Measurements from ENCODE around the gene JARID2. TPM values are rescaled to one million over a fixed set of nuclear protein-coding genes. Genes with fewer than 3 reads are reported as not detected.
"Not testable (repeated sequence)": the region's sequence is repeated elsewhere in the genome, so short reads cannot be mapped to it uniquely, and the experiment has no call there.

The JARID2 gene
- total RNA-seq, 1 donor from 2014 or later, result 38.9 TPM

DNA sequence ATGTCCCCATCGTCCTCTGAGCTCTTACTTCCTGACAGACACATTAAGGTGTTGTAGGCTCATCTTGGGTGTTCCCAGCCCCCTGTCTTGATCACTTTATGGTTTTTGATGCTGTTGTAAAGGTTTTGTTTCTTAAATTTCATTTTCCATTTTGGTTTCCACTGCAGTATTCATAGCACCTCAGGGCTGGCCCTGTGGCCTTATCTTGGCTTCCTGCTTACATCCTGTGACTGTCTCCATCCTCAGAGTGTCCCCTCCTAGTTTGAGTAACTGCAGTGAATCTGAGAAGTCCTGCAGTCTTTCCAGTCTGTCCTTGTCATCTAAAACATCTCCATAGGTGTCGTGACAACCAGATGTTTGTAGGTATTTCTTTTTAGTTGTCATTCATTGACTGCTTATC, 50.9 kb downstream of the JARID2 start:
- no peak overlapping the region for H3K4me3 ChIP-seq
- TF ChIP-seq EZH2phosphoT487 (IDR thresholded peaks at IDR 0.05) (no peak), EZH2 (IDR thresholded peaks at IDR 0.05) (no peak)
- TF ChIP-seq, protein P1, sequence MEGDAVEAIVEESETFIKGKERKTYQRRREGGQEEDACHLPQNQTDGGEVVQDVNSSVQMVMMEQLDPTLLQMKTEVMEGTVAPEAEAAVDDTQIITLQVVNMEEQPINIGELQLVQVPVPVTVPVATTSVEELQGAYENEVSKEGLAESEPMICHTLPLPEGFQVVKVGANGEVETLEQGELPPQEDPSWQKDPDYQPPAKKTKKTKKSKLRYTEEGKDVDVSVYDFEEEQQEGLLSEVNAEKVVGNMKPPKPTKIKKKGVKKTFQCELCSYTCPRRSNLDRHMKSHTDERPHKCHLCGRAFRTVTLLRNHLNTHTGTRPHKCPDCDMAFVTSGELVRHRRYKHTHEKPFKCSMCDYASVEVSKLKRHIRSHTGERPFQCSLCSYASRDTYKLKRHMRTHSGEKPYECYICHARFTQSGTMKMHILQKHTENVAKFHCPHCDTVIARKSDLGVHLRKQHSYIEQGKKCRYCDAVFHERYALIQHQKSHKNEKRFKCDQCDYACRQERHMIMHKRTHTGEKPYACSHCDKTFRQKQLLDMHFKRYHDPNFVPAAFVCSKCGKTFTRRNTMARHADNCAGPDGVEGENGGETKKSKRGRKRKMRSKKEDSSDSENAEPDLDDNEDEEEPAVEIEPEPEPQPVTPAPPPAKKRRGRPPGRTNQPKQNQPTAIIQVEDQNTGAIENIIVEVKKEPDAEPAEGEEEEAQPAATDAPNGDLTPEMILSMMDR (IDR thresholded peaks at IDR 0.05), result no peak
- H2AFZ ChIP-seq (replicated peaks), result no peak overlapping the region
- Mint-ChIP-seq H3K27ac (no peak overlapping the region), H3K36me3 (peaks cover 20% of the 10 kb centered on the region), H3K4me1 (peaks cover 38% of the 10 kb centered on the region), H3K27me3 (ENCODE audit: insufficient read depth, low read depth) (no peaks in the 10 kb centered on the region), H3K9me3 (peaks cover 7% of the 10 kb centered on the region), H3K4me3 (no peak overlapping the region)
- no peak overlapping the region for H3K9ac ChIP-seq
- no peaks in the 10 kb centered on the region for H3F3A ChIP-seq (ENCODE audit: low read depth)
- H4K20me1 ChIP-seq (ENCODE audit: low read depth), result peaks cover 82% of the 10 kb centered on the region
- H3K27ac ChIP-seq, result no peak overlapping the region
- peaks cover 15% of the 10 kb centered on the region for H3K4me1 ChIP-seq
- H3K9me3 ChIP-seq (ENCODE audit: low read depth), result no peaks in the 10 kb centered on the region
- H3K27me3 ChIP-seq, result no peaks in the 10 kb centered on the region
- H3K79me2 ChIP-seq (ENCODE audit: low read depth), result peaks cover 100% of the 10 kb centered on the region
- no peak overlapping the region for H3K4me2 ChIP-seq
- no peaks in the 10 kb centered on the region for H3K36me3 ChIP-seq
- DNase-seq (ENCODE audit: low spot score), result no peak

DNA sequence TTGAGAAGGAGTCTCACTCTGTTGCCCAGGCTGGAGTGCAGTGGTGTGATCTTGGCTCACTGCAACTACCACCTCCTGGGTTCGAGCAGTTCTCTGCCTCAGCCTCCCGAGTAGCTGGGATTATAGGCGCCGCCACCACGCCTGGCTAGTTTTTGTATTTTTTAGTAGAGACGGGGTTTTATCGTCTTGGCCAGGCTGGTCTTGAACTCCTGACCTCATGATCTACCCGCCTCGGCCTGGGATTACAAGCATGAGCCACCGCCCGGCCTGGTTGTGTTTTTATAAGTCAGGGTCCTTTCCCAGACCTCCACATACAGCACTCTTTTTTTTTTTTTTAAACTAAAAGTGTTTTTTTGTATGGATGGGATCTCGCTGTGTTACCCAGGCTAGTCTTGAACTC, 51.3 kb downstream of the JARID2 start:
- H3K36me3 Mint-ChIP-seq, result peaks cover 20% of the 10 kb centered on the region
- not testable (repeated sequence) for H3K9me3 Mint-ChIP-seq; H3K9me3 ChIP-seq (ENCODE audit: low read depth); H3K36me3 ChIP-seq; H3K4me3 Mint-ChIP-seq; H3K27me3 Mint-ChIP-seq (ENCODE audit: insufficient read depth, low read depth); H2AFZ ChIP-seq (replicated peaks); H3K27ac ChIP-seq; H3K4me3 ChIP-seq; H3K27ac Mint-ChIP-seq; H3F3A ChIP-seq (ENCODE audit: low read depth); H3K4me2 ChIP-seq; DNase-seq (ENCODE audit: low spot score); H3K27me3 ChIP-seq; H3K9ac ChIP-seq
- H3K79me2 ChIP-seq (ENCODE audit: low read depth), result peaks cover 100% of the 10 kb centered on the region
- H3K4me1 ChIP-seq, result peaks cover 14% of the 10 kb centered on the region
- H4K20me1 ChIP-seq (ENCODE audit: low read depth), result peaks cover 82% of the 10 kb centered on the region
- H3K4me1 Mint-ChIP-seq, result peaks cover 38% of the 10 kb centered on the region

DNA sequence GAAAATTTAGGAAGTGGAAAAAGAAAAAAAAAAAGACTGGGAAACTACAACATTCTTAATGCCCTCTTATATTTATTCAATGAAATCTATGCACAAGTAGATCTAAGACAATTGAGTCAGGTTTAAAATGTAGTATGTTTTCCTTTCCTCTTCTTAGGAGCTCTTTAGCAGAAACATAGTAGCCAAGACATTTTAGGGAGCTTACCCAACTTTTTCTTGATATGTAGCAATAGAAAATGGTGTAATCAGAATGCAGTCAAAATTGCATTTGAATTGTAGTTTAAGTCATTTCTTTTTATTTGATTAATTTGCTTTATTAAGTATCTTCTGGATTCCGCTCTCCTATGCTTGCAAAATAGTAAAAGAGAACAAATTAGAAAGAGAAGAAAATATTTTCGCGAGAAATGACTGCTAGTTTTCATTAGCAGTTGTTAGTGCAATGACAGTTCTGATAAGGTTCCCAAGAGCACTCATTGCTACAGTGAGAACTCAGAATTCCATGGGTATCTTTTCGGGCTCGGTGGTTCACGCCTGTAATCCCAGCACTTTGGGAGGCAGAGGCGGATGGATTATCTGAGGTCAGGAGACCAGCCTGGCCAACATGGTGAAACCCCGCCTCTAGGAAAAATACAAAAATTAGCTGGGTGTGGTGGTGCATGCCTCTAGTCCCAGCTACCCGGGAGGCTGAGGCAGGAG, 52.2 kb downstream of the JARID2 start:
- no peak for DNase-seq (ENCODE audit: low spot score)
- peaks cover 14% of the 10 kb centered on the region for H3K36me3 Mint-ChIP-seq
- peaks cover 33% of the 10 kb centered on the region for H3K4me1 Mint-ChIP-seq
- peaks cover 82% of the 10 kb centered on the region for H4K20me1 ChIP-seq (ENCODE audit: low read depth)
- no peaks in the 10 kb centered on the region for H3K9me3 ChIP-seq (ENCODE audit: low read depth)
- H3K27ac Mint-ChIP-seq, result no peak overlapping the region
- H3K27ac ChIP-seq, result no peak overlapping the region
- no peak overlapping the region for H3K9ac ChIP-seq
- TF ChIP-seq EZH2 (IDR thresholded peaks at IDR 0.05), result no peak
- TF ChIP-seq EZH2phosphoT487 (IDR thresholded peaks at IDR 0.05), result no peak
- TF ChIP-seq, protein P1 (IDR thresholded peaks at IDR 0.05), result no peak
- H3K9me3 Mint-ChIP-seq, result peaks cover 7% of the 10 kb centered on the region
- H2AFZ ChIP-seq (replicated peaks), result no peak overlapping the region
- no peak overlapping the region for H3K4me3 ChIP-seq
- no peak overlapping the region for H3K4me2 ChIP-seq
- no peak overlapping the region for H3K4me3 Mint-ChIP-seq
- no peaks in the 10 kb centered on the region for H3K27me3 ChIP-seq
- H3K27me3 Mint-ChIP-seq (ENCODE audit: insufficient read depth, low read depth), result no peaks in the 10 kb centered on the region
- H3K79me2 ChIP-seq (ENCODE audit: low read depth), result peaks cover 100% of the 10 kb centered on the region
- H3K36me3 ChIP-seq, result no peaks in the 10 kb centered on the region
- peaks cover 16% of the 10 kb centered on the region for H3K4me1 ChIP-seq
- peaks cover 10% of the 10 kb centered on the region for H3F3A ChIP-seq (ENCODE audit: low read depth)

DNA sequence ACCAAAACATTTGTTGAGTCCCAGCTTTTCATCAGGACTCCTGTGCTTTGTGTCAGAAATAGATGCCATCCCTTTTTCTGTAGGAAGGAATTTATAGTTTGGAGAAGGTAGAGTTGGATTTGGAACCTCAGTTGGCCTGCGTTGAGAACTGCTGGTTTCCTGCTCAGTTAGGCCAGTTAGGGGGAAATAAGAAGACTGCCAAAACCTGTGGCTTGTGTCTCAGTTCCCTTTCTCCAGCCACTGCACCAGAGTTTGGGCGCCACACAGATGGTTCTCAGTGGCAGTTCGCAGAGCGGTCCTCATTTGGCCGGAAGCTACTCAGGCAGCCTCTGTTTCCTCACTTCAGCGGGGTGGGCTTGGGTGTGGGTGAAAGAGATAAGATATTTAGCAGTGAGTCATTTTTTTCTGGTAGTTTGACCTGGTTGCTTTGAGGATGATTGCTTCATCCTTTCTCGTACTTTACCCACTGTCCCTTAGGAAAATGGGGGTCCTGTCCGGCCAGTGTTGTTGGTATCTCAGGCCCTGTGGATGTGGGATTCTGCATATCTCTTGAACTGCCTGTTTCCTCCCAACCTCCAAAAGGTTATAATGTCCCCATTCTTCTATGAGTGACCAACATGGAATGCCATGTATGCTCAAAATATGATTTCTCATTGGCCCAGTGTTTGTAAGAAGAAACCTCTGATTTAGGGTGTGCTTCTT, 53.7 kb downstream of the JARID2 start:
- H4K20me1 ChIP-seq (ENCODE audit: low read depth), result peaks cover 82% of the 10 kb centered on the region

More for the DNA sequence above, 53.7 kb downstream of the JARID2 start:
- Mint-ChIP-seq H3K4me3 (no peak overlapping the region), H3K27ac (peak overlapping the region; percentile 18), H3K4me1 (peaks cover 37% of the 10 kb centered on the region), H3K27me3 (ENCODE audit: insufficient read depth, low read depth) (no peaks in the 10 kb centered on the region), H3K9me3 (peaks cover 5% of the 10 kb centered on the region), H3K36me3 (peaks cover 8% of the 10 kb centered on the region)
- Histone ChIP-seq H3K27ac (no peak overlapping the region), H3K79me2 (ENCODE audit: low read depth) (peaks cover 100% of the 10 kb centered on the region), H3K4me2 (no peak overlapping the region), H3K36me3 (no peaks in the 10 kb centered on the region), H3K9ac (no peak overlapping the region), H2AFZ (replicated peaks) (no peak overlapping the region), H3K27me3 (no peaks in the 10 kb centered on the region), H3K4me3 (no peak overlapping the region), H3F3A (ENCODE audit: low read depth) (peaks cover 23% of the 10 kb centered on the region), H3K4me1 (peaks cover 28% of the 10 kb centered on the region), H3K9me3 (ENCODE audit: low read depth) (no peaks in the 10 kb centered on the region)
- no peak for DNase-seq (ENCODE audit: low spot score)
- TF ChIP-seq EZH2 (IDR thresholded peaks at IDR 0.05) (no peak), EZH2phosphoT487 (IDR thresholded peaks at IDR 0.05) (no peak)
- TF ChIP-seq, protein P1 (IDR thresholded peaks at IDR 0.05), result no peak
